H9 (cell line): Measurements from ENCODE around the gene CYP1B1. TPM values are rescaled to one million over a fixed set of nuclear protein-coding genes. Genes with fewer than 3 reads are reported as not detected.

Source experiments
- DNase-seq: peaks from one replicate; pipeline ENCODE4 v3.0.0-alpha.2; 2017
- H2AFZ ChIP-seq: one replicate; pipeline ENCODE4 v1.6.1; 2013; ENCODE audit warnings: mild to moderate bottlenecking, low read length, control low read depth, moderate library complexity
- H2AK5ac ChIP-seq: 2 replicates; pipeline ENCODE4 v1.6.1; 2013; ENCODE audit warnings: low read length, control low read depth, mixed read lengths; ENCODE audit not compliant: insufficient read length
- H2BK120ac ChIP-seq: one replicate; pipeline ENCODE4 v1.6.1; 2013; ENCODE audit warnings: low read depth, mild to moderate bottlenecking, low read length, control low read depth, inconsistent platforms; ENCODE audit not compliant: poor library complexity, severe bottlenecking
- H2BK12ac ChIP-seq: 2 replicates; pipeline ENCODE4 v1.6.1; 2013; ENCODE audit warnings: low read length, control low read depth, mixed read lengths, low read depth; ENCODE audit not compliant: insufficient read length
- H2BK15ac ChIP-seq: 2 replicates; pipeline ENCODE4 v1.6.1; 2013; ENCODE audit warnings: low read depth, low read length, control low read depth
- H2BK20ac ChIP-seq: one replicate; pipeline ENCODE4 v1.6.1; 2013; ENCODE audit warnings: low read depth, mild to moderate bottlenecking, low read length, control low read depth, inconsistent platforms; ENCODE audit not compliant: poor library complexity, severe bottlenecking
- H2BK5ac ChIP-seq: 2 replicates; pipeline ENCODE4 v1.6.1; 2013; ENCODE audit warnings: low read length, control low read depth, mixed read lengths; ENCODE audit not compliant: insufficient read length
- H3K14ac ChIP-seq: 2 replicates; pipeline ENCODE4 v1.6.1; 2013; ENCODE audit warnings: low read length, control low read depth; ENCODE audit not compliant: insufficient read depth
- H3K18ac ChIP-seq: 2 replicates; pipeline ENCODE4 v1.6.1; 2013; ENCODE audit warnings: low read depth, mild to moderate bottlenecking, mixed read lengths, low read length, control low read depth; ENCODE audit not compliant: insufficient read length
- H3K23ac ChIP-seq: 2 replicates; pipeline ENCODE4 v1.6.1; 2013; ENCODE audit warnings: low read length, control low read depth, mixed read lengths, low read depth; ENCODE audit not compliant: insufficient read length
- H3K23me2 ChIP-seq: 2 replicates; pipeline ENCODE4 v1.6.1; 2013; ENCODE audit warnings: low read depth, mild to moderate bottlenecking, mixed read lengths, low read length, control low read depth; ENCODE audit not compliant: insufficient read length, poor library complexity, severe bottlenecking
- H3K27ac ChIP-seq: 2 replicates; pipeline ENCODE4 v1.5.1; 2013; ENCODE audit warnings: low read length, control low read depth, mixed read lengths, low read depth; ENCODE audit not compliant: insufficient read length
- H3K27me3 ChIP-seq: 2 replicates; pipeline ENCODE4 v1.6.1; 2013; ENCODE audit warnings: low read length, control low read depth, inconsistent platforms; ENCODE audit not compliant: insufficient read depth
- H3K4ac ChIP-seq: 2 replicates; pipeline ENCODE4 v1.6.1; 2013; ENCODE audit warnings: low read depth, mild to moderate bottlenecking, control low read depth, inconsistent platforms, low read length, moderate library complexity
- H3K4me1 ChIP-seq: 2 replicates; pipeline ENCODE4 v1.6.1; 2013; ENCODE audit warnings: low read length, control low read depth, inconsistent platforms; ENCODE audit not compliant: insufficient read depth
- H3K4me2 ChIP-seq: 2 replicates; pipeline ENCODE4 v1.6.1; 2013; ENCODE audit warnings: low read length, control low read depth, mixed read lengths; ENCODE audit not compliant: insufficient read length, insufficient read depth
- H3K56ac ChIP-seq: 2 replicates; pipeline ENCODE4 v1.6.1; 2013; ENCODE audit warnings: low read depth, mild to moderate bottlenecking, mixed read lengths, low read length, control low read depth; ENCODE audit not compliant: insufficient read length
- H3K79me1 ChIP-seq: 2 replicates; pipeline ENCODE4 v1.6.1; 2013; ENCODE audit warnings: low read depth, mild to moderate bottlenecking, moderate library complexity, low read length, control low read depth, inconsistent platforms; ENCODE audit not compliant: insufficient read depth, poor library complexity, severe bottlenecking
- H3K79me2 ChIP-seq: 2 replicates; pipeline ENCODE4 v1.6.1; 2013; ENCODE audit warnings: low read length, control low read depth, inconsistent platforms; ENCODE audit not compliant: insufficient read depth
- H3K9ac ChIP-seq: 2 replicates; pipeline ENCODE4 v1.6.1; 2013; ENCODE audit warnings: low read length, control low read depth, mixed read lengths; ENCODE audit not compliant: insufficient read length; ENCODE audit errors: extremely low read depth
- H3K9me3 ChIP-seq: one replicate; pipeline ENCODE4 v1.6.1; 2013; ENCODE audit warnings: low read depth, low read length, inconsistent platforms; ENCODE audit not compliant: control insufficient read depth
- H3T11ph ChIP-seq: one replicate; pipeline ENCODE4 v1.6.1; 2013; ENCODE audit warnings: mild to moderate bottlenecking, low read length, control low read depth, inconsistent platforms
- H4K20me1 ChIP-seq: one replicate; pipeline ENCODE4 v1.6.1; 2013; ENCODE audit not compliant: control insufficient read depth, insufficient read length, insufficient read depth
- H4K5ac ChIP-seq: 2 replicates; pipeline ENCODE4 v1.6.1; 2013; ENCODE audit warnings: low read depth, mild to moderate bottlenecking, mixed read lengths, low read length, control low read depth; ENCODE audit not compliant: insufficient read length
- H4K8ac ChIP-seq: replicated peaks from 2 replicates; pipeline ENCODE4 v1.6.1; 2013; ENCODE audit warnings: low read length, control low read depth, mixed read lengths, low read depth; ENCODE audit not compliant: insufficient read length
- H4K91ac ChIP-seq: 2 replicates; pipeline ENCODE4 v1.6.1; 2013; ENCODE audit warnings: low read depth, mild to moderate bottlenecking, moderate library complexity, mixed read lengths, low read length, control low read depth; ENCODE audit not compliant: insufficient read length
- H3K27ac Mint-ChIP-seq, 3 experiments: 2 replicates in 2 of 3; 3 replicates in 1 of 3; pipeline ENCODE4 v1.8.0; 2020 to 2021; ENCODE audit warnings: mixed read lengths in 3 of 3, mild to moderate bottlenecking in 1 of 3, moderate library complexity in 1 of 3
- H3K27me3 Mint-ChIP-seq: 2 replicates; pipeline ENCODE4 v1.8.0; 2021; ENCODE audit warnings: low read depth, mild to moderate bottlenecking, moderate library complexity, mixed read lengths
- H3K36me3 Mint-ChIP-seq, 3 experiments: 2 replicates in 2 of 3; 3 replicates in 1 of 3; pipeline ENCODE4 v1.8.0; 2020 to 2021; ENCODE audit warnings: low read depth in 3 of 3, mixed read lengths in 3 of 3; ENCODE audit not compliant: insufficient read depth in 1 of 3
- H3K4me1 Mint-ChIP-seq, 2 experiments: 2 replicates each; pipeline ENCODE4 v1.8.0; 2020; ENCODE audit warnings: mixed read lengths in 2 of 2
- H3K4me3 Mint-ChIP-seq, 2 experiments: 2 replicates in 1 of 2; 3 replicates in 1 of 2; pipeline ENCODE4 v1.8.0; 2020 to 2021; ENCODE audit warnings: mild to moderate bottlenecking in 2 of 2, mixed read lengths in 2 of 2, moderate library complexity in 1 of 2
- H3K9me3 Mint-ChIP-seq, 2 experiments: 2 replicates in 1 of 2; 3 replicates in 1 of 2; pipeline ENCODE4 v1.8.0; 2020; ENCODE audit warnings: mild to moderate bottlenecking in 2 of 2, mixed read lengths in 2 of 2, moderate library complexity in 1 of 2
- CTCF ChIP-seq: fragments of 200-600 bp; sonication (generic); conservative IDR thresholded peaks from 3 replicates; pipeline ENCODE4 v1.8.0; 2021; ENCODE audit warnings: antibody characterized with exemption, mild to moderate bottlenecking
- WGBS: extraction: QIAGEN DNeasy Blood & Tissue Kit; methylation state at CpG from one replicate; pipeline ENCODE4 v1.1.7; 2013; ENCODE audit warnings: missing lambda C conversion rate, low lambda C conversion rate, mixed read lengths; ENCODE audit not compliant: insufficient read length; ENCODE audit errors: extremely low coverage; 5-methylcytosine and 5-hydroxymethylcytosine counted together
- total RNA-seq: library from RNA; stranded (reverse); gene quantifications from 2 replicates; pipeline ENCODE4 v1.2.1, GENCODE V29; 2021

Gene CYP1B1
- total RNA-seq, 1 experiment from 2014 or later, result 2.7 TPM

GRCh38 chr2:38017836-38018235 is 58.1 kb downstream of the CYP1B1 start:
- Histone ChIP-seq H2AFZ (no peak overlapping the region), H2BK20ac (no peak overlapping the region), H3K18ac (no peak overlapping the region), H2BK120ac (no peak overlapping the region), H3K79me2 (no peaks in the 10 kb centered on the region), H3K27me3 (no peaks in the 10 kb centered on the region), H3K9me3 (no peaks in the 10 kb centered on the region), H3K27ac (no peak overlapping the region), H3K4me2 (no peak overlapping the region), H2BK5ac (no peak overlapping the region), H3K4me1 (no peaks in the 10 kb centered on the region), H4K20me1 (no peaks in the 10 kb centered on the region), H3K4ac (no peak overlapping the region), H3T11ph (no peak overlapping the region), H3K14ac (no peak overlapping the region), H2BK12ac (no peak overlapping the region), H4K91ac (no peak overlapping the region), H4K5ac (no peak overlapping the region), H3K79me1 (no peaks in the 10 kb centered on the region), H2AK5ac (no peak overlapping the region), H3K9ac (no peak overlapping the region), H4K8ac (no peak overlapping the region), H3K23me2 (no peaks in the 10 kb centered on the region), H2BK15ac (no peak overlapping the region), H3K23ac (no peak overlapping the region), H3K56ac (no peak overlapping the region)
- Mint-ChIP-seq H3K4me3 (no peak overlapping the region), H3K27ac (no peak overlapping the region; a peak in 2 of 7 replicates), H3K27me3 (no peaks in the 10 kb centered on the region), H3K36me3 (peaks cover 0 to 6% (median 0%) of the 10 kb centered on the region in 3 experiments; a peak in 1 of 7 replicates), H3K9me3 (no peaks in the 10 kb centered on the region; a peak in 1 of 5 replicates), H3K4me1 (peaks cover 6 to 7% of the 10 kb centered on the region in 2 experiments)
- TF ChIP-seq CTCF, result no peak
- DNase-seq, result peak; percentile 64
- no CpG with 5 or more reads among the region's 7 CpGs for WGBS

Other genes starting within 250 kb of the CYP1B1 start
- gene RMDN2, start 150.9 kb downstream of the CYP1B1 start, total RNA-seq, result 2.6 and 2.8 TPM in 2 replicates